HG02885 (cell line): ENCODE results near the gene RELT.

ENCODE experiments used
- ATAC-seq: cut with Tn5 transposase; IDR thresholded peaks from one replicate; pipeline ENCODE4 v1.9.1; 2021; ENCODE audit warnings: mild to moderate bottlenecking; ENCODE audit not compliant: unreplicated experiment, poor library complexity

The RELT gene

GRCh38 chr11:73346186-73346935 is 29.8 kb upstream of the RELT start:
- no peak for ATAC-seq

DNA sequence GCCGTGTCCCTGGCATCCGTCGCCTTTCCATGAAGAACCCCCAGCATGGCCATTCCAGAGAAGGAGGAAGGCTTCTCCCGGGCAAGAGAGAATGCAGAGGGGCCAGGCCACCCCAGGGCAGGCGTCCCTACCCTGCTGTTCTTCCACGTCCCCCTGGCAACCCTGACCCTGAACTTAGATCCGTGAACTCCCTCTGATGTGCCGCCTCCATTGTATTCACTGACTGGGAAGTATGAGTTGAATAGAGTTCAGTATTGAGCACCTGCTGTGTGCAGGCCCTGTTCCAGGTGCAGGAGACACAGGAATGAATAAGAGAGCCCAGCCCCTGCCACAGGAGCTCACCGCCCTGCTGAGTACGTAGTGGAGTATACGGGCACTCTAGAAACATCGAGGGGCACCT is 29.1 kb upstream of the RELT start:
- ATAC-seq: no peak

DNA sequence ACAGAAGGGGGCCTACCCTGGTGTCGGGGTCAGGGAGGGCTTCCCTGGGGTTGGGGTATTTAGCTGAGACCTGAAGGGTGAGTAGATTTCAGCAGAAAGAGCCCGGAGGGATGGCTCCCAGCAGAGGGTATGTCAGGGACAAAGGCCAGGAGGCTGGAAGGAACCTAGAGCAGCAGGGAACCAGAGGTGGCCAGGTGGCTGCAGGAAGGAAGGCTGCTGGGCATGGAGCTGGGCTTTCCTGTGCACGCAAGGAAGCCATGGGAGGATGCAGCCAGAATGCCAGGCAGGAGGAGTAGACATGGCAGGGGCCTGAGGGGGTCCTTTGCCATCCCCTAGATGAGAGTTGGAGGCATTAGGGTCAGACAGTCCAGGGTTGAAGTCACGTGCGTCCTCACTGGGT is 27.4 kb upstream of the RELT start:
- ATAC-seq: no peak

GRCh38 chr11:73349633-73350032 is 26.6 kb upstream of the RELT start:
- ATAC-seq: no peak

DNA sequence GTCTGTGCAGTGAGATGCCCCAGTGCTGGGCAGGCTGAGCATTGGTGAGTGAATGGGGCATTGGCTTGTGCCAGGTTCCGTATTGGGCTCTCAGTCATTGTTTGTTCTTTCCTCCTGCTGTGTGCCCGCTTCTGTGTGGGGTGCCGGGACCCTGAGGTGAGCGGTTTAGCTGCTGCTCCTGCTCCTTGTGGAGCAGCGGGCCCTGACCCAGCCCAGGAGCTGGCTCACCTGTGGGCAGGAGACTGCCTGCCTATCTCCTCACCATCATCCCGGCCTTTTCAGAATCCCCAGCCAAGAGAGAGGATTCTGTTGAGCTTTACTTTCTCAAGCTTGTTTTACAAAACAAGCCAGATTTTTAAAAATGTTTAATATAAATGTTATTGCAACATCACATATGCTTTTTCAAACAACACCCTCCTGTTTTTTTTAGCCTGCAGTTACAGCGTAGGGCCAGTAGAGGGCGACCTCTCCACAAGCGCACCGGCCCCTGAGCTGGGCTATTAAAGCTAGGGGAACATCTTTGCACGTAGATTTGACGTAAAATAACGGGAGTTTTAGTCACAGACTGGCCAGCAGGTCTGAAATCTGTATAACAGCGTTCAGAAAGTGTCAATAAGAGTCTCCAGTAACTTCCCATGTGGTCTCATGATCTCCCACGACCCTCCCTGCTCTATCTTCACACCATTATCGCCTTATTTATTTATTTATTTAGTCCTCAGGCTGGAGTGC is 25.1 kb upstream of the RELT start:
- no peak for ATAC-seq

- no peak for ATAC-seq
Measured at GRCh38 chr11:73353422-73353821, 22.8 kb upstream of the RELT start.

- ATAC-seq: no peak
Measured at GRCh38 chr11:73355109-73355508, 21.1 kb upstream of the RELT start.

- ATAC-seq: no peak
Measured at GRCh38 chr11:73356979-73357860, 19.0 kb upstream of the RELT start.

DNA sequence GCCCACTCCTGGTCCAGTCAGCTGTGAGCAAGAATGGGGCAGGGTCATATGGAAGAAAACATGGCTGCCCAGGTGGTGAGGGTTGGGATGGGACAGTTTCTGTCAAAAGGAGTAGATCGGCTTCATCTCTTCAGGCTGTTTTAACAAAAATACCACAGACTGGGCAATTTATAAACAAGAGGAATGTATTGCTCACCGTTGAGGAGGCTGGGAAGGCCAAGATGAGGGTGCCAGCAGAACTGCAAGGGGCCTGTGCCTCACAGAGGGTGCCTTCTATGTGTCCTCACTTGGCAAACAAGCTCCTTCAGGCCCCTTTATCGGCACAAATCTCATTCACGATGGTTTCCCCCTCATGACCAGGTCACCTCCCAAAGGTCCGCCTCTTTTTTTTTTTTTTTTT is 18.1 kb upstream of the RELT start:
- ATAC-seq: no peak

- no peak for ATAC-seq
Measured at GRCh38 chr11:73359341-73359740, 16.9 kb upstream of the RELT start.

DNA sequence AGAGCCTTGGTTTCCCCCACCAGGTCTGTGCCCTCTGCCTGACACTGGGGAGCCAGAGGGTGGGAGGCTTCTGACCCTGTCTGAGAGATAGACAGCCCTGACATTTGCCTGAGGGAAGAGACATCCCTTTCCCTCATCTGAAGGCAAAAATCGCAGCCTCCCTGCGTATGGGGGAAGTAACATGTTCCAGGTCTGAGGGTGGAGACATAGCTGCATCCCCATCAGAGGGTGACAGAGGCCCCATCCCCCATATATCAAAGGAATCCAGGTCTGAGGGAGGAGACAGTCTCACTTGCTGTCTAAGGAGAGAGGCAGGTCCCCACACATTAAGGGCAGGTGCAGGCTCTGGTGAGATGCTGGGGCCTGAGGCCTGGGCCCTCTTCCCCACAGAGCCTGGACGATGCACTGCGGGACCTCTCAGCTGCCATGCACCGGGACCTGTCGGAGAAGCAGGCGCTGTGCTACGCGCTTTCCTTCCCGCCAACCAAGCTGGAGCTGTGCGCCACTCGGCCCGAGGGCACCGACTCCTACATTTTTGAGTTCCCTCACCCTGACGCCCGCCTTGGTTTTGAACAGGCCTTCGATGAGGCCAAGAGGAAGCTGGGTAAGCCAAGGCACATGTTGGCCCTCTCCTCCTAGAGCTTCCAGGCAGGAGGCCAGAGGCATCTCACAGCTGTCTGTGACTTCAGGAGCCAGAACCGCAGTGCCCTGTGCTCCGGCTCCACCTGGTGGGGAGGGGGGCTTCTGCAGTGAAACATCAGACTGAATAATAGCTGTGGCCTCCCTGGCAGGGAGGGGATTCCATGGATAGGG is 16.1 kb upstream of the RELT start:
- ATAC-seq: no peak

DNA sequence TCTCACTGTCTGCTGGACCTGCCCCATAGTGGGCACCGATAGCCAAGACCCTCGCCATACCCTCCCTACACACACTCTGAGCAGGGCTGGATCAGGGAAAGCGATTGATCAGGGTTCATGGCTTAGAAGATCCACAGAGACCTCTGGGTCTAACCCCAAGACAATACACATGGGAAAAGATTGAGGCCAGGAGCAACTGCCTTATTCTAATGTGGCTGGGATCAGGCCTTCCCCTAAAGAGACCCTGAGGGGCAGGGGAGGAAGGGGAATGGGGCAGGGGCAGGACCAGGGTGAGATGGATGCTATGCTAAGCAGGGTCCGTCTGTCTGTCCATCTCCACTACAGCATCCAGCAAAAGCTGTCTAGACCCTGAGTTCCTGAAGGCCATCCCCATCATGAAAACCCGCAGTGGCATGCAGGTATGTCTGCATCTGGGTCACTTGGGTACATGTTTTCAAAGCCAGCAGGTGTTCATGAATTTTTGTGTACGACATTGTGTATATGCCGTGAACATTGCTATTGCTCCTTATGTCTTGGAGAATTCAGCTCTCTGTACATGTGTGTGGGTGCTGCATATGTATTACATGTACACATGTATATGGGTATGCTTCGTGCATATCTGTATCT is 15.3 kb upstream of the RELT start:
- no peak for ATAC-seq

DNA sequence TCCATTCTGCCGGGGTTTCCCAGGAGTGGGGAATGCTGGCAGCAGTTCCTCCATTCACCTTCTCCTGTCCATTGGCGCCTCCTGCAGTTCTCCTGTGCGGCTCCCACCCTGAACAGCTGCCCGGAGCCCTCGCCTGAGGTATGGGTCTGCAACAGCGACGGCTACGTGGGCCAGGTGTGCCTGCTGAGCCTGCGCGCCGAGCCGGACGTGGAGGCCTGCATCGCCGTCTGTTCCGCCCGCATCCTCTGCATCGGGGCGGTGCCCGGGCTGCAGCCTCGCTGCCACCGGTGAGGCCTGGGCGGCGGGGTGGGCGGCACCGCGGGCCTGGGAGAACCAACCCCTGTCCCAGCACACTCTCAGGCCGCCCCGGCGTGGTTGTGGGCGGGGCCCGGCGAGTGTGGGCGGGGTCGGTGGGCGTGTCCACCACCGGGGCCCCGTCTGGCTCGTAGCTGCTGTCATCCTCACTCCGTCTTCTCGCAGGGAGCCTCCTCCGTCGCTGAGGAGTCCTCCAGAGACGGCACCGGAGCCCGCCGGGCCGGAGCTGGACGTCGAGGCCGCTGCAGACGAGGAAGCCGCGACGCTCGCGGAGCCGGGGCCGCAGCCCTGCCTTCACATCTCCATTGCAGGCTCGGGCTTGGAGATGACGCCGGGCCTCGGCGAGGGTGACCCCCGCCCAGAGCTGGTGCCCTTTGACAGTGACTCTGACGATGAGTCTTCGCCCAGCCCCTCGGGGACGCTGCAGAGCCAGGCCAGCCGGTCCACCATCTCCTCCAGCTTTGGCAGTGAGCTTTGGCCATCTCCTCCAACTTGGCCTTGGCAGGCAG is 14.0 kb upstream of the RELT start:
- no peak for ATAC-seq

DNA sequence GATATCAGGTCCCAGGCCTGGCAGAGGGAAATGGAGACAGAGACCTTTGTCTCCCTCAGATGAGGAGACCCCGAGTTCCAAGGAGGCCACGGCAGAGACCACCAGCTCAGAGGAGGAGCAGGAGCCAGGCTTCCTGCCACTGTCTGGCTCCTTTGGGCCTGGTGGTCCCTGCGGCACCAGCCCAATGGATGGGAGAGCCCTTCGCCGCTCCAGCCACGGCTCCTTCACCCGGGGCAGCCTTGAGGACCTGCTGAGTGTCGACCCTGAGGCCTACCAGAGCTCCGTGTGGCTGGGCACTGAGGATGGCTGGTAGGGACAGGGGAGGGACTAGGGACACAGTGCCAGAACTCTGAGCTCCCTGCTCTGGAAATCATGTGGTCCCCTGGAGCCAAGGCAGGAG is 13.1 kb upstream of the RELT start:
- no peak for ATAC-seq

GRCh38 chr11:73365352-73366264 is 10.6 kb upstream of the RELT start:
- ATAC-seq: no peak

DNA sequence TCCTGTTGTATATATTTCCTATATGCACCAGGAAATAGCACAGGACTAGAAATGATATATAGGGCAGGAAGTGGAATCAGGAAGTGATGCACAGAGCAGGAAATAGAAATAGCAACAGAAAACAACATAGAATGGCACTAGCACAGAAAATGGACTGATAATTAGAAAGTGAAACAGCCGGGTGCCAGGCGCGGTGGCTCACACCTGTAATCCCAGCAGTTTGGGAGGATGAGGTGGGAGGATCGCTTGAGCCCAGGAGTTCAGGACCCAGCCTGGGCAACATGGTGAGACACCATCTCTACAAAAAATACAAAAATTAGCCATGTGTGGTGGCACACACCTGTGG is 10.0 kb upstream of the RELT start:
- no peak for ATAC-seq

GRCh38 chr11:73366953-73367352 is 9.2 kb upstream of the RELT start:
- ATAC-seq: no peak

GRCh38 chr11:73367482-73368024 is 8.6 kb upstream of the RELT start:
- no peak for ATAC-seq
